ENCODE results near the gene SLC35A5.
A peak's percentile ranks its signal among the peaks of the same experiment; 100 is the strongest.

Gene SLC35A5

DNA sequence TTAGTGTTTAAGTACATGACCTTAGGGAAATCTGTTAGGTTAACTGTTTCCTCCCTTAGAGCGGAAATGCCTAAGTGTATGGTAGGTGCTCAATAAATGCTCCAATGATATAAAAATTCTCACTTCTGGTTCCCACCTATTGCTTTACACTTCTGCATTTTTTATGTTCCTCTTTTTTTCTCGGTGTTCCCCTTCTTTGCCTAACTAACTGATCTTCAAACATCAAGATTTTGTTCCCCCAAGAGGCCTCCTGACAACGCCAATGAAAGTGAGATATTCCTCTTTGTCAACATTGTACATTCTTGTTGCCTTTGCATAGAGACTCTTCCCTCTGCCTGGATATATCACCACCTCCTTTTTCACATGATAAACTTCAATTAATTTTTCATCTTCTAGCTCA lies 17.4 kb downstream of the SLC35A5 start:
- no peak for DNase-seq

DNA sequence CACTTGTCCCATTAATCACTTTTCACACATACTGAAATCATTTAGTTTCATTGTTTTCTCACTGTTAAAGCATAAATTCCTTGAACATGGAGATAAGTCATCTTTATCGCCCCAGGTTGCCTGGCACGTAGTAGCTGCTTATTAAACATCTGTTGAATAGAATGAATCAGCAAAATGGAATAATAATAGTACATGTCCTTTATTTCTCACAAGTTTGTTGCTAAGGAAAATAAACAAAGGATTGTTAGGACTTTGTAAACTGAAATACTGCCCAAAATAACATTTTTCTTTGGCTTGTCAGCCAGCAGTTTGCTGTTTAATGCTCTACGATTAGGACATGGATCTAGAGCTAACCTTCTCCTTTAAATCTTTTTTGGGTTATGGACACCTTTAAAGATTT lies 17.9 kb downstream of the SLC35A5 start:
- DNase-seq, result no peak

DNA sequence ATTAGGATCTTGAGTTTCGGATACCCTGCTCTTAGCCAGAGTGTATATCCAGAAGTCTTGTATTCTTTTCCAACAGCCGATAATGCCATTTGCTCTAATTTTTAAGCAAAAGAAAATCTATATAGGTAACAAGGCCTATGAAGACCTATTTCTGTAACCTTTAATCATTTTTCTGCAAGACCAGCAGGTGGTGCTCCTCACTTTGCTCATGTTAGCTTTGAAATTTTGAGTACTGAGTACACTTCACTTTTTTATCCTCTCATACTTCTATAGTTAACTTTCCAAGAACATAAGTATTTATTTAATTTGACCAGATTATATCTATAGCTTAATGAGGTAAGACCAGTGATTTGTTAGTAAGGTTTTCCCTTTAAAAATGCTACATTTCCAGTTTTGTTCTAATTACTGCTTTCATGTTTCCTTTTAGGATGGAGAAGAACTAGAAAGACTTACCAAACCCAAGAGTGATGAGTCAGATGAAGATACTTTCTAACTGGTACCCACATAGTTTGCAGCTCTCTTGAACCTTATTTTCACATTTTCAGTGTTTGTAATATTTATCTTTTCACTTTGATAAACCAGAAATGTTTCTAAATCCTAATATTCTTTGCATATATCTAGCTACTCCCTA lies 20.5 kb downstream of the SLC35A5 start:
- DNase-seq, result peak; percentile 26

DNA sequence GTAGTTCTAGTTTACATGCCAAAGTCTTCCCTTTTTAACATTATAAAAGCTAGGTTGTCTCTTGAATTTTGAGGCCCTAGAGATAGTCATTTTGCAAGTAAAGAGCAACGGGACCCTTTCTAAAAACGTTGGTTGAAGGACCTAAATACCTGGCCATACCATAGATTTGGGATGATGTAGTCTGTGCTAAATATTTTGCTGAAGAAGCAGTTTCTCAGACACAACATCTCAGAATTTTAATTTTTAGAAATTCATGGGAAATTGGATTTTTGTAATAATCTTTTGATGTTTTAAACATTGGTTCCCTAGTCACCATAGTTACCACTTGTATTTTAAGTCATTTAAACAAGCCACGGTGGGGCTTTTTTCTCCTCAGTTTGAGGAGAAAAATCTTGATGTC lies 21.3 kb downstream of the SLC35A5 start:
- DNase-seq, result no peak

DNA sequence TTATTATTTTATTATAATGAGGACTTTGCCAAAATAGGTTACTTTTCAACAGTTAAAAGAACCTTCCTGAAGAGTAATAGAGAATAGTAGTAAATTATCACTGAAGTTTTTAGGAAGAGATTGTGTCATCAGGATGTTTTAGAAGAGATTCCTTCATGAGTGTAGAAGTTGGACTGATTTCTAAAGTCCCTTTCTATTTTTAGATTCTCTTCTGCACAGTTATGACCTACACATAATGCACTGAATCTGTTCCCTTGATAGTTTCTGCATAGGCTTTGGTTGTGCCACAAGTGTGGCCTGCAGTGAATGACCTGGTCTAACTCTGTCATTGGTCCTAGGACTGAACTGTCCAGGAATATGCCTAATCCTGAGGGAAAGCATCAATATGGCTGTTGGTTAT lies 23.9 kb downstream of the SLC35A5 start:
- DNase-seq, result no peak

DNA sequence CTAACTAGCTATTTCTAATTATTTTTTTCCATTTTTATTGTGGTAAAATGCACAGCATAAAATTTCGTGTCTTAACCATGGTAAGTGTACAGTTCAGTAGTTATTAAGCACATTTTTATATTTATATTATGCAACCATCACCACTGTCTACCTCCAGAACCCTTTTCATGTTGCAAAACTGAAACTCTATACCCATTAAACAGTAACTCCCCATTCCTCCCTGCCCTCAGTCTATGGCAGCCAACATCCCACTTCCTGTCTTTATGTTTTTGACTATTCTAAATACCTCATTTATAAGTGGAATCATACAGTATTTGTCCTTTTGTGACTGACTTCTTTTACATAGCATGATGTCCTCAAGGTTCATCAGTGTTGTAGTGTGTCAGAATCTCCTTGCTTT lies 25.5 kb downstream of the SLC35A5 start:
- no peak for DNase-seq

DNA sequence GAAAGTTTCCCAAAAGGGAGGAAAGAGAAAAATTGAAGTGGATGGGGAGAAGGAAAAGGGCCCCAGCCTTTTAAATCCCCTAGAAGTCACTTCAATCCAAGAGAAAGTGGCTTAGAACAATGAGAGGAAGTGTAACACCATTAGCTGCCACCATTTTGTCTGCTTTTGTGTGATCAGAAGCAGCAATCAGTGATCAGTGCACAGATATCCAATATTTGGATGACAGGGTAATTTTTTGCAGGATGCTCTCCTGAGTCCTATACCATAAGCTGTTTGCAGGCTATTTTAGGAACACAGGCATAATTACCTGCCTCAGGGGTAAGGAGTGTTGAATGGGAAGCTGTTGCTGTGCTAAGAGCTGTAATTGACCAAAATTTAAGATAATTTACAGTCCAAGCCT lies 31.4 kb downstream of the SLC35A5 start:
- DNase-seq, result no peak

DNA sequence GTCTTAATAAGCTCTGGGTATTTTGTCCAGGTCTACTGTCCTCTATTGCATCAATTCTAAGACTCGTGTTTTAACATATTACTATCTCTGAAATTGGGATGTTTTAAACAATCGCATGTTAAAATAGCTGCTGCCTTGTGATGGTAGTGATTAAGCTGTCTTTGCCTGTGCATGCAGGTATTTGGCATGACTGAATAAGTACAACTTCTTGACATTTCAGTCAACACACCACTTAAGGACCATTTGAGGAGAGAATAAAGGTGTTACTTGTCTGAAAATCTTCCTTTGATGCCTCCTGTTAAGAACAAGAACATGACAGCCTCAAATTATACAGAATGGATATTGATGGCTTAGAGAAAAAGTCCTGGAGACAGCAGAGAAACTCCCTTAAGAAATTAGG lies 33.0 kb downstream of the SLC35A5 start:
- DNase-seq, result no peak

DNA sequence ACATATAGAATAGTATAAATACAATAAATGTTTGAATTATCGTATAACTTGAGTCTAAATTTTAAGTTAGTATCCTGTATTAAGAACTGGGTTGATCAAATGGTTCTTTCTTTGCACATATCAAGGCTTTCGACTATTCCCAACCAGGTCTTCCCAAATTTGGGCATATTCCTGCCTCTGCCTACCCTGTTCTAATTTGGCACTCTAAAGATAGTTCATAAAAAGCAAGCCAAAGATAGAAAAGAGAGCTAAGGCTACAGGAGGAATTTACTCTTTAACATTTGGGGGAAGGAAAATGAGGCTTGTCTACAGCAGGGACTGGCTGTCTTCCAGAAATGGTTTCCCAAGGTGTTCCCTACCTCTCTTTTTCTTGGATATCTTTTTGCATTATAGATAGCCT lies 36.1 kb downstream of the SLC35A5 start:
- no peak for DNase-seq

DNA sequence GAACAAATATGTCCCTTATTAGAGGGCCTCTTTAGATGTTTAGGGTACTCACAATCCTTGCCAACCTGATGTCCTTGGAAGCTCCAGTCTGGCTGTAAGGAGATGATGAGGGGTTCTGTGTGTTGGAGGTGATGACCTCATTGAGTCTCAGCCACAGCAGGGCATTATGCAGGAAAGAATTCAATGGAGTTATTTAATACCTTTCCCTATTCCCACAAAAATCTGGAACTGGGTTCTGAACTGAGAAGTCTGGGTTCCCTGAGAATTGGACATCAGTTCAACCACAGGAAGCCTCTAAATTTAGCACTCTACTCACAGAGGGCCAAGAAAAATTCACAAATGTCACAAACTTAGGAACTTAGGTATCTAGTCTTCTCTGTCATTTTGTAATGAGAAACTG lies 36.9 kb downstream of the SLC35A5 start:
- no peak for DNase-seq

DNA sequence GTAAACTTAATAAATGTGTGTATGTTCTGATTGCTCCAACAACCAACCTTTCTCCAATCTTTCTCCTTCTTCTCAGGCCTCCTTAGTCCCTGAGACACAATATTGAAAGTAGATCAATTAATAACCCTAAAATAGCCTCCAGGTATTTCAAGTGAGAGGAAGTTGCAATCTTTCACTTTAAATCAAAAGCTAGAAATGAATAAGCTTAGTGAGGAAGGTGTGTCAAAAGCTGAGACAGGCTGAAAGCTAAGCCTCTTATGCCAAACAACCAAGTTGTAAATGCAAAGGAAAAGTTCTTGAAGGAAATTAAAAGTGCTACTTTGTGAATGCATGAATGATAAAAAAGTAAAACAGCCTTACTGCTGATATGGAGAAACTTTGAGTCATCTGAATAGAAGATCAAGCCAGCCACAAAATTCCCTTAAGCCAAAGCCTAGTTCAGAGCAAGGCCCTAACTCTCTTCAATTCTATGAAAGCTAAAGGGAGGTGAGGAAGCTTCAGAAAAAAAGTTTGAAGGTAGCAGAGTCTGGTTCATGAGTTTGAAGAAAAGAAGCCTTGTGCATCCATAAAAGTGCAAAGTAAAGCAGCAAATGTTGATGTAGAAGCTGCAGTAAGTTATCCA lies 40.5 kb downstream of the SLC35A5 start:
- DNase-seq, result no peak

DNA sequence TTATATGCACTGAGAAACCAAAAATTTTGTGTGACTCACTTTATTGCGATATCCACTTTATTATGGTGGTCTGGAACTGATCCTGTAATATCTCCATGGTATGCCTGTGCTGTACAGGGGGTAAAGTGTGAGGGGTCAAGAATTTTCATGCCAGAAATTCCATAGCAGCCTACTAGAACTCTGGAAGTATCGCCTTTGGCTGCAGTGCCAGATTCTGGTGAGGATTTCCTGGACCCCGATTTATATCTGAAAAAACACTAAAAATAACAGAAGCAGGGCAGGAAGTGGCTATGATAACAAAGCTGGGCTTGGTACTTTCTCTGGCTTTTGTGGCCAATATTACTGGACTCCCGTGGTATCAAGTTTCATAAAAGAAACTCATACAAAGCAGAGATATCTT lies 42.7 kb downstream of the SLC35A5 start:
- no peak for DNase-seq

DNA sequence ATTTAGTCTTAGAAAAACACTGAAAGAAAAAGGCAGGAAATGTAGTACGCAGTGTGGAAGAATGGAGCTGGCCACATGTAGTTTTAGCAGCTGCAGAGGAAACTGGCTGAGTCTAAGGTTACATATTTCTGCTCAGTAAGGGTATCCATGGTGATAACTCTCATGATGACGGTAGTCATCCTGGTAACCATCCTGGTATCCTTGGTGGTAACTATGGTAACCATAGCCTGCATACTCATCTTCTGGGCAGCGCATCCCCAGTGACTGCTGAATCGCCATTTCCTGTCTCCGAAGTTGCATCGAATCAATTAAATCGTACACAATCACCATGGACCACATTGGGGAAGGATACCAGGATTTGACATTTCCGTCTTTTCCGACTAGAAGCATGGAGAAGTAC lies 43.4 kb downstream of the SLC35A5 start:
- DNase-seq, result no peak

DNA sequence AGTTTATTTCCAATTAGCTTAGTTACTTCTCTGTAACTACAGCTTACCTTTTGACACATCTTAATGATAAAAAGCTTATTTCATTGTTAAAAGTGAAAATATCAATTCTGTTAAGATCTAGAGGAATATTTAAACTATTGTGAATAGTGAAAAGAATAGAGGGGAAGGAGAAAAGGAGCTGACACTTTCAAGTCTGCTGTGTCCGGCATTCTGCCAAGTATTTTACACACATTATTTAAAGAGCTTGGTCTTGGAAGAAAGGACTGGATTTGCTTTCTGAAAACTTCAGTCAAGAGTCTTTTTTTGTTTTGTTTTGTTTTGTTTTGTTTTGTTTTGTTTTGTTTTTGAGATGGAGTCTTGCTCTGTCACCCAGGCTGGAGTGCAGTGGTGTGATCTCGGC lies 44.3 kb downstream of the SLC35A5 start:
- DNase-seq, result no peak

DNA sequence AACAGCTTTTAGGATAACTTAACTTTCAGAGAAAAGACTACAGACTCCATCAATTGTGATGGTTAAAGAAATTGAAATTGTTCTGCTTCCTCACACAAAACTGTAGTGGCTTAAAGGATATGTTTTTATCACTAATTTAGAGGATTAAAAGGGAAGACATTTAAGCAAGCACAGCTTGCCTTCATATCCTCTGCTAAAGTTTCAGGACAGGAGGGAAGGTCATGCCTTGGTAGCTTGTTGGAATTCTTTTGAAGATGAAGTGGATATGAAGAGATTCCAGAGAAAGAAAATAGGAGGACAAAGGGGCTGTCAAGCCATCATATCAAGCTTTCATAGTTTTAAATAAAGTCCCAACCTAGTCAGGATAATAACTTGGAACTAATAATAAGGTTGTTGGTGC lies 46.0 kb downstream of the SLC35A5 start:
- no peak for DNase-seq

DNA sequence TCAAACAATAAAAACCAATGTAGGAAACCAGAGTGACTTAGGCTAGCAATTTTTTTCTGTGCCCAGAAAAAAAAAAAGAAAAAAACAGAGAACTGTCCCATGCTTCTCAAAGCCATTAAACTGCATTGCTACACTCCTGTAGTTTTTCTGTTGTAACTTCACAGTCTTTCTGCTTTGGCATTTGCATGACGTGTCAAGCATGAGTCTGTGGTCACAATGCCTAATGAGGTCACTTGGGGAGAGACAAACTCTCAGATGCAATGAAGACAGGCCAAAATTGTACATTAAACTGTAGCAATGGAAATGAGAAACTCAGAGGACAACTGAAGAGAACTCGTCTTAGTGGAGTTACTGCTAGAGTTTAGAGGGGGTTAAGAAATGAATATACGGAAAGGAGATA lies 48.3 kb downstream of the SLC35A5 start:
- no peak for DNase-seq

DNA sequence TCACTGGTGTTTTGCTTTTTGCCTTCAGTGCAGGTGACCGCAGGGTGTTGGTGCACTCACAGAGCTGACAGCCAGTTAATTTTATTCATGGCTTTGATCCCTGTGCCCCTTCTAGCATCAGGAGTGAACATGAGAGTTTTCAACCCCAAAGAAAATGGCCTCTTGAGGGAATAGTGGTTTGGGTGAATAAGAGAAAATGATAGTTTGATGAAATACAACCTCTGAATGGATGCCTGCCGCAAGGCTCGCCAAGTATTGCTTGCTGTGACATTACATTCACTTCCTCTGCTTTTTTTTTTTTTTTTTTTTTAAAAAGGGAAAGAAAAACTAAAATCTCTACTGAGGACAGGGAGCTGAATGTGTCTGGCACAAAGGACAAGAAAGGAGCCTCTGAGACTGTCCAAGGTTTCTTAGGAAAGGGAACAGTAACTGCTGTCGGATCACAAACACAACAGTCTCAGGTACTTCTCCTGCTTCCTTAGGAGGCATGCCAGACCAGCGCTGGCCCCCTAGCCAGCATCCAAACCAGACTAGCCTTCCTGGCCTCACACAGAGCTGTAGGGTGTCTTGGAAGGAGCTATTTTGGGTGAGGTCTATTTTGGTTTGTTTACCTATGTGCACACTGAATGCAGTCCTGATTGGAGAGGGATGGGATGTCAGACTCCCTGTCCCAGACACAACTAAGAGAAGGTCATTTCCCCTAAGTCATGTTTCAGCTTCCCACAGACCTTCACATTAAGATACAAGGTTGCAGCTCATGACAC lies 50.1 kb downstream of the SLC35A5 start:
- DNase-seq, result no peak

DNA sequence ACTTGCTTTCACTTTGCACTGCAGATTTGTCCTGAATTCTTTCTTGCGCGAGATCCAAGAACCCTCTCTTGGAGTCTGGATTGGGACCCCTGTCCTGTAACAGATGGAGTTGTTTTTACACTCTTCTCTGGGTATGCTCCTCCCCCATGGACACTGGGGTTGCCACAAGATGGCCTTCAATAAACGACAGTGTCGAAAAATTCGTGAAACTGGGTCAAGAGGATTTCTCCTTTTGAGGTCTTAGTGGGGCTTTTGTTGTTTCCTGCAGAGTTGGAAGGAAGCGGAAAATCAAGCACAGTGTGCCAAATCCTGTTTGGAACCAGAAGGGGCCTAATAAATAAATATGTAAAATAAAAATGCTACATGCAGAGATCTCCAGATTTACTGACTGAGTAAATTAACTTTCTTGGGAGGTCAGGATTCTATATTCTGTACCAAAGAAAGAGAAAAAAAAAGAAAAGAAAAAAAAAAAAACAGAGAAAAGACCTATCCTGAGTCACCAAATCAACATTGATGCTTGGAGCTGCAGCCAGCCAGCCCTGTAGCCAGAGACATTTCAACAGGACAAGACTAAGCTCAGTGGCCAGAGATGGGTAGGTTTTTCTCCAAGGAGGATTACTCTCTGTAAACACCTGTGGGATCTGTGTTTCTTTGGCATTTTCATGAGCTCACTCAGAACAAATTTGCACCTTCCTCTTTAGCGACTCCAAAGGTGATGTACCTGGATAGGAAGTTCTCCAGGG lies 54.3 kb downstream of the SLC35A5 start:
- DNase-seq, result no peak

DNA sequence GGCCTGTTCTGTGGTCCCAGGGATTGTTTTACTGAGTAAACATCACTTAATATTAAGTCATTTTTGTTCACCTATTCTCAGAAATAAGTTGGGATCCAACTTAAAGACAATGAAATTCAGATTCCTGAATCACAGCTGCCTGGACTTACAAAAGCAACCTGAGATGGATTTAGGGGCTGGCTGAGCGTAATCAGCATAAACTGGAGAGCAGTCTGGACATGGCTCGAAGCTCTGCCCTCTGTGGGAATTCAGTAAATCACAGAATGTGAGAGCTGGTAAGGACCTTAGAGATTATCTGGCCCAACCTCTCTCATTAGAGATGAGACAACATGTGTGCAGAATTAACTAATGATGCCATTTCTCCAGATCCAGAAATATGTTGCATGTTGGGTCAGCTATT lies 55.4 kb downstream of the SLC35A5 start:
- no peak for DNase-seq

DNA sequence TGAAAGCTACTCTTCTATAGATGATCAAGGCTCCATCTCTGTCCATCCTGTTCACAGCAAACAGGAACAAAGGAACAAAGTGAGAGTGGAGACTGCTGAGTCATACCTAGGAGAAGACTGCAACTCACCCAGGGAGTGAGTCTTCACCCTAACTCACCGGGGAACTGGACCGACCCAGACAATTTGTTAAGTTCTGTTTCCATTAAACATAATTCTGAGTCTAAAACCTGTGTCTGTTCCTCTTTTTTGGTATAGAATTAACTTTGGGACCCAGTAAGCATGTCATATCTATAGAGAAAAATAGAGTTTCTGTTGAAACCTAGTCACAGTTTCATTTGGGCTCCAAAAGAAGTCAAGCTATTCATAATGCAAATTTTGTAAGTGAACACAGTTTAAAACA lies 57.5 kb downstream of the SLC35A5 start:
- no peak for DNase-seq

DNA sequence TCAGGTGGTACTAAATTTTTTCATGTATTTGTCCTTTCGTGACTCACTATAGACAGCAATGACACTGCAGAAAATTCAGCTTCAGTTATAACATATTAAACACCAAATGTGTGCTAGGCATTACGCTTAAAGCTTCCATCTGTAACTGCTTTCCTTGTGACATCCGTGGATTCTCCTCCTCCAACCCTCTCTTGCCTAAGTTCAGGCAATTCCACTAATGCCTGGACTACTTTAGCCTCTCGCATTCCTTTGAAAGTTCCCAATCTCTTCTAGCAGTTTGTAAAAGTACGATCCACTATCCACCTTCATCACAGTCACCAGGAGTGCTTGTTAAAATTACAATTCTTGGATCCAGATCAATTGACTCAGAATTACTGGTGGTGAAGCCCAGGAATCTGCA lies 61.4 kb downstream of the SLC35A5 start:
- no peak for DNase-seq

DNA sequence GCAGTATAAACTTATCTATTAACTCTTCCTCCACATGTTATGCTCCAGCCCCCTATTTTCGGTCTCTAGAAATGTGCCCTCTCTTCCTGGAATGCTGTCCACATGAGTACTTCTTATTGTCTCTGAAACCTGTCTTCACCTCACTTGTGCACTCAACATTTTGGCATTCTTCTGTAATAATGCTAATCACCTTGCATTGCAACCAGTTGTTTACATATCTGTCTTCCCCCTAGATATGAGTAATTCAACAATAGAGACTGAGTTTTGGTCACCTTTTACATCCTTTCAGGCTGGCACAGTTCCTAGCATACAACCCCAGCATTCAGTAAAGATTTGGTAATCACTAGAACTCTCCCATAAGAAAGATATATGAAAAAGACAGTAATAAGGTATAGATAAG lies 61.9 kb downstream of the SLC35A5 start:
- no peak for DNase-seq

DNA sequence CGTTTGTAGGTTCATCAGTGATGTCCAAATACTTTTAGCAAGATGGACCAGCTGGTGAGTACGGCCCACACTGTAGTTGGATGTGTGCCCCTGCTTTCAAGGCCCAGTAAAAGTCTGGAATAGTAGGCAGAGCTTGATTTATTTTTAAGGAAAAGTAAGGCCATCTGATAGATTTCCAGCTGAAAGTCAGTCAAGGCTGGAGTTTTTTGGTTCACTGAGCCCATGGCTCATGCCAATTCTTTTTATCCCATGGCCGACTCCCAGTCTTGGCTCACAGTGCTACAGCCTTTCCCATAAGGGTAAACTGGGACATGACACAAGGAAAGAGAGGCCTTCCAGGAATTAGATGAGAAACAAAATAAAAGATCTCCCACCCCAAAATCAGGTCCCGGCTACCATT lies 65.6 kb downstream of the SLC35A5 start:
- DNase-seq, result no peak

DNA sequence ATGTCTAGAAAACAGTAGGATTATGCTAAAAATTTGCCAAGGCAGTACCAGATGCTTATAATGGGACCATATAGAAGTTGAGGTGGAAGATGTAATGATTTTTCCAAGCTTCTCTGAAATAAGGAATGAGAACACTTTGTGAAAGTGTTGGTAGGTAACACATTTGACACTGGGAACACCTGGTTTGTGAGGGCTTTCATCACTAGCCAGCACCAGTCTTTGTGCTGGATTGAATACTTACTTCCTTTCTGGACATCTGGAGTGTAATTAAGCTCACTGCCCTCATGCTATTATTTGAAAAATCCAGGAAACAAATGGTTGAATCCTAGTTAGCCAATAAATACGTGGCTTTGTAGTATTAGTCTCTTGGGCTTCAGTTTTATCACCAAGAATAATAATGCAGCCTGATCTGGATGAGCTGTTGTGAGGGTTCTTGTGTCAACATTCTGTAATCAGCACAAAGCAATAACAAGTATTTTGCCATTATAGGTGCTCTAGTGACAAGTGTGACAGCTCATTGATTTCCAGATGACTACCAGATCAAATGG lies 66.1 kb downstream of the SLC35A5 start:
- no peak for DNase-seq
